SK-N-SH (cell line): Measurements from ENCODE around the gene GSC2. TPM values are rescaled to one million over a fixed set of nuclear protein-coding genes. Genes with fewer than 3 reads are reported as not detected.
A peak's percentile ranks its signal among the peaks of the same experiment; 100 is the strongest.

Source experiments
- CTCF ChIA-PET: fragments of 300-600, 350-600 bp; formaldehyde crosslinking; extraction: SDS; loops from one replicate; lab custom pipeline; 2021; lab: Yijun Ruan, JAX
- POLR2A ChIA-PET: fragments of 350-600 bp; sonication (Branson Sonifier 250); formaldehyde crosslinking; extraction: SDS; loops from one replicate; lab custom pipeline; 2020; ENCODE audit warnings: antibody characterized with exemption, inconsistent platforms; lab: Yijun Ruan, JAX
- DNase-seq: peaks from one replicate; pipeline ENCODE4 v3.0.0; 2012
- H2AFZ ChIP-seq: fragments of 200-600 bp; sonication (generic); 2 replicates; pipeline ENCODE4 v1.8.1; 2016; ENCODE audit warnings: antibody characterized with exemption, mild to moderate bottlenecking, low read depth
- H3F3A ChIP-seq: fragments of 200-600 bp; sonication (generic); replicated peaks from 2 replicates; pipeline ENCODE3; 2016; ENCODE audit warnings: antibody characterized with exemption, mild to moderate bottlenecking; ENCODE audit not compliant: insufficient read depth
- H3K27ac ChIP-seq, 2 experiments: fragments of 200-500 bp in 1 of 2; fragments of 200-600 bp in 1 of 2; sonication (Bioruptor generic) in 1 of 2; sonication (generic), shearing (Covaris generic) in 1 of 2; 2 replicates each; pipeline versions ENCODE4 v1.5.1 to v1.6.1; 2014 to 2016; ENCODE audit warnings: low read depth in 2 of 2, inconsistent platforms in 1 of 2, low read length in 1 of 2, mild to moderate bottlenecking in 1 of 2, mixed read lengths in 1 of 2
- H3K27me3 ChIP-seq: fragments of 200-600 bp; sonication (generic), shearing (Covaris generic); 2 replicates; pipeline ENCODE4 v1.6.1; 2016; ENCODE audit warnings: mixed run types; ENCODE audit not compliant: insufficient read depth
- H3K36me3 ChIP-seq, 2 experiments: fragments of 200-500 bp in 1 of 2; fragments of 200-600 bp in 1 of 2; sonication (Bioruptor generic) in 1 of 2; sonication (generic) in 1 of 2; replicated peaks in 1 of 2; 2 replicates each; pipeline versions ENCODE3 to v1.5.1; 2014 to 2016; ENCODE audit warnings: low read length in 1 of 2, mild to moderate bottlenecking in 1 of 2; ENCODE audit not compliant: insufficient read depth in 2 of 2, control insufficient read depth in 1 of 2
- H3K4me1 ChIP-seq, 2 experiments: fragments of 200-500 bp in 1 of 2; fragments of 200-600 bp in 1 of 2; sonication (Bioruptor generic) in 1 of 2; sonication (generic), shearing (Covaris generic) in 1 of 2; 2 replicates each; pipeline versions ENCODE4 v1.5.1 to v1.6.1; 2014 to 2016; ENCODE audit warnings: low read depth in 1 of 2, low read length in 1 of 2, mixed run types in 1 of 2; ENCODE audit not compliant: insufficient read depth in 2 of 2, control insufficient read depth in 1 of 2
- H3K4me2 ChIP-seq: fragments of 200-600 bp; sonication (generic), shearing (Covaris generic); 2 replicates; pipeline ENCODE4 v1.6.1; 2017; ENCODE audit warnings: mixed run types
- H3K4me3 ChIP-seq, 2 experiments: fragments of 200-500 bp in 1 of 2; fragments of 200-600 bp in 1 of 2; sonication (Bioruptor generic) in 1 of 2; sonication (generic), shearing (Covaris generic) in 1 of 2; 2 replicates each; pipeline versions ENCODE4 v1.5.1 to v1.8.1; 2014 to 2016; ENCODE audit warnings: low read depth in 2 of 2, inconsistent platforms in 1 of 2, low read length in 1 of 2, mild to moderate bottlenecking in 1 of 2, mixed read lengths in 1 of 2, moderate library complexity in 1 of 2
- H3K79me2 ChIP-seq: fragments of 200-600 bp; sonication (generic); 2 replicates; pipeline ENCODE4 v1.8.1; 2017; ENCODE audit warnings: mild to moderate bottlenecking; ENCODE audit not compliant: insufficient read depth
- H3K9ac ChIP-seq: fragments of 200-600 bp; sonication (generic); 2 replicates; pipeline ENCODE4 v1.6.1; 2017; ENCODE audit warnings: mixed run types
- H3K9me2 ChIP-seq: fragments of 200-600 bp; sonication (generic); 2 replicates; pipeline ENCODE4 v1.6.1; 2017; ENCODE audit warnings: mixed run types
- H3K9me3 ChIP-seq: fragments of 200-600 bp; sonication (generic); 2 replicates; pipeline ENCODE4 v1.6.1; 2017; ENCODE audit warnings: mixed run types, mild to moderate bottlenecking, moderate library complexity
- H4K20me1 ChIP-seq: fragments of 200-600 bp; sonication (generic); 2 replicates; pipeline ENCODE4 v1.6.1; 2017; ENCODE audit warnings: mild to moderate bottlenecking, mixed run types; ENCODE audit not compliant: insufficient read depth
- CHD2 ChIP-seq: fragments of 150-350 bp; IDR thresholded peaks from 2 replicates; pipeline ENCODE4 v1.6.1; 2018; ENCODE audit warnings: low read length; ENCODE audit not compliant: partially characterized antibody
- EP300 ChIP-seq, 2 experiments: IDR thresholded peaks; 2 replicates each; pipeline versions ENCODE4 v1.4.0 to v1.6.1; 2012; ENCODE audit warnings: borderline replicate concordance in 1 of 2, low read depth in 1 of 2, low read length in 1 of 2
- FOSL2 ChIP-seq: IDR thresholded peaks from 2 replicates; pipeline ENCODE4 v1.4.0; 2012; ENCODE audit warnings: low read depth, mild to moderate bottlenecking, moderate library complexity, borderline replicate concordance
- FOXM1 ChIP-seq: IDR thresholded peaks from 2 replicates; pipeline ENCODE4 v1.4.0; 2012; ENCODE audit warnings: low read depth, mild to moderate bottlenecking
- GABPA ChIP-seq: IDR thresholded peaks from 2 replicates; pipeline ENCODE4 v1.4.0; 2012; ENCODE audit warnings: low read depth, mild to moderate bottlenecking
- GATA2 ChIP-seq: sonication (generic); formaldehyde crosslinking; IDR thresholded peaks from 2 replicates; pipeline ENCODE4 v1.5.0; 2020; ENCODE audit warnings: mild to moderate bottlenecking, missing genetic modification reagents
- MXI1 ChIP-seq: IDR thresholded peaks from 2 replicates; pipeline ENCODE4 v1.6.1; 2012; ENCODE audit warnings: mild to moderate bottlenecking, low read depth, low read length, improper control_type of control experiment
- NRF1 ChIP-seq: IDR thresholded peaks from 2 replicates; pipeline ENCODE4 v1.6.1; 2012; ENCODE audit warnings: low read depth, mild to moderate bottlenecking, low read length
- POLR2AphosphoS5 ChIP-seq: IDR thresholded peaks from 2 replicates; pipeline ENCODE4 v1.6.1; 2012; ENCODE audit warnings: low read depth, low read length
- RAD21 ChIP-seq: IDR thresholded peaks from 2 replicates; pipeline ENCODE4 v1.6.1; 2012; ENCODE audit warnings: mild to moderate bottlenecking, low read length
- RXRA ChIP-seq: IDR thresholded peaks from 2 replicates; pipeline ENCODE4 v1.4.0; 2012; ENCODE audit warnings: low read depth, mild to moderate bottlenecking, borderline replicate concordance
- SIN3A ChIP-seq: IDR thresholded peaks from 2 replicates; pipeline ENCODE4 v1.6.1; 2012; ENCODE audit warnings: low read depth, mild to moderate bottlenecking, low read length, moderate library complexity, borderline replicate concordance
- TAF1 ChIP-seq: IDR thresholded peaks from 2 replicates; pipeline ENCODE4 v1.6.1; 2012; ENCODE audit warnings: low read depth, mild to moderate bottlenecking, low read length, moderate library complexity, borderline replicate concordance
- TEAD4 ChIP-seq: IDR thresholded peaks from 2 replicates; pipeline ENCODE4 v1.4.0; 2012; ENCODE audit warnings: mild to moderate bottlenecking, borderline replicate concordance; ENCODE audit not compliant: insufficient read depth
- YY1 ChIP-seq: IDR thresholded peaks from 2 replicates; pipeline ENCODE4 v1.4.0; 2012; ENCODE audit warnings: low read depth, mild to moderate bottlenecking
- WGBS: methylation state at CpG from one replicate; pipeline ENCODE4 v1.1.6; 2017; ENCODE audit warnings: low lambda C conversion rate; 5-methylcytosine and 5-hydroxymethylcytosine counted together
- polyA plus RNA-seq, 3 experiments: library from polyadenylated mRNA; depleted of rRNA; stranded (reverse); fragments of >200 nt; gene quantifications; 2 replicates each; pipeline ENCODE4 v1.2.3, GENCODE V29; 2012
- TF ChIP-seq, protein P1 (sequence below): IDR thresholded peaks from 2 replicates; pipeline ENCODE4 v1.4.0; 2012; ENCODE audit warnings: low read depth, borderline replicate concordance
- TF ChIP-seq, protein P2 (sequence below): fragments of 150-350 bp; IDR thresholded peaks from 2 replicates; pipeline ENCODE4 v1.6.1; 2016; ENCODE audit warnings: mild to moderate bottlenecking, low read depth, low read length
- TF ChIP-seq, protein P3 (sequence below): IDR thresholded peaks from 2 replicates; pipeline ENCODE4 v1.4.0; 2012; ENCODE audit warnings: low read depth
- TF ChIP-seq, protein P4 (sequence below): fragments of 150-350 bp; IDR thresholded peaks from 2 replicates; pipeline ENCODE4 v1.6.1; 2017; ENCODE audit warnings: antibody characterized with exemption, low read length, low read depth, borderline replicate concordance
- TF ChIP-seq, protein P5 (sequence below): IDR thresholded peaks from 2 replicates; pipeline ENCODE4 v1.6.1; 2012; ENCODE audit warnings: mild to moderate bottlenecking, low read depth, low read length, moderate library complexity

The GSC2 gene
- polyA plus RNA-seq, 1 of the 3 experiments (the other 2 are of a cell fraction) = not detected

DNA sequence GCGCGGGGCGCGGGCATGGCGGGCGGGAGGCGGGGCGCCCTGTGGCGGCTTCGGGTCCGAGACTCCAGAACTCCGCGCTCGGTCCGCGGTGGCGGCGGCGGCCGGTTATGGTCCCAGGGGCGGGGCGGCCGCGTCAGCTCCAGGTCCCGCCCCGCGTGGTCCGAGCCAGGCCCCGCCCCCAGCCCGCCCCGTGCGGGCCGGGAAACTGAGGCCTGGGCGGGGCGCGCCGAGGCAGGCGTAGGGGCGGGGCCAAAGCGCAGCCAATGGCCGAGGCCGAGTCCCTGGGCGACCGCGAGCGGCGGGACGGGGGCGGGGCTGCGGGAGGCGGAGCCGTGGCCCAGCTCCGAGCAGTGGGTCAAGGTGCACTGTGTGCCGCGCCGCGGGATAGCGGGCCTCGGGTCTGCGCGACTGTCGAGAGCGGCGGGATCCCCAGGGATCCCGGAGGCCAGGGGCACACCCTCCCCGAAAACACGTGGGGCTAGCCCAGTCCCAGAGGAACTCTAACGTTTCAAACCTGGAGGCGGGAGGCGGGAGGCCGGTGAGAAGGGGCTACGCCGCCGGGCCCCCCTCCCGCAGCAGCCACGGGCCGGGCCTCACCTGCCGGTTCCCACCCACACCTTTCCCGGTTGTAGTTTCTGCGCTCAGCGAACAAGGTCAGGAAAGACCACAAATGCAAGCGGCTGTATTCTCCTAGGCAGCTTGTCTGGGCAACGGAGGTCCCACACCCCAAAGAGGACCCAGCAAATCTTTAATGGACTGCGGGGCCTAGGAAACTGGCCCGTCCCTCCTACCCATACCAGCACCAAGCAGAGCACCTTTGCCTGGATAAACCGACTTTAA lies 28.8 kb upstream of the GSC2 start, which contains the start of gene SLC25A1:
TSS of gene SLC25A1 (minus strand) at position 80 of the 840 bp plus-strand sequence. CDS start at position 17, 63 bp downstream.
- Histone ChIP-seq H3K4me3 (peak within 1 kb of the TSS; percentile 80 to 84), H3F3A (peaks cover 4% of the 10 kb centered on the region), H3K79me2 (peaks cover 35% of the 10 kb centered on the region), H3K9ac (peak within 1 kb of the TSS; percentile 80), H3K9me3 (no peaks in the 10 kb centered on the region), H3K36me3 (peaks cover 0 to 9% of the 10 kb centered on the region in 2 experiments), H4K20me1 (peaks cover 10% of the 10 kb centered on the region; the same call in 1 of the 2 replicates), H3K9me2 (no peaks in the 10 kb centered on the region), H2AFZ (peak within 1 kb of the TSS; percentile 78), H3K27me3 (no peaks in the 10 kb centered on the region), H3K4me2 (peak within 1 kb of the TSS; percentile 99), H3K27ac (peak within 1 kb of the TSS; percentile 37 to 89; a peak in 3 of 4 replicates), H3K4me1 (peaks cover 16 to 44% of the 10 kb centered on the region in 2 experiments; a peak in 3 of 4 replicates)
- TF ChIP-seq FOSL2 (no peak), NRF1 (0 out of 2 replicates have a peak, but pooled peaks have one; percentile 5), GABPA (no peak), MXI1 (peak; percentile 51; the same call in 1 of the 2 replicates), EP300 (IDR thresholded peaks at IDR 0.05; ENCODE audit: borderline replicate concordance in 1 of 2, low read depth in 1 of 2, low read length in 1 of 2) (no peak), TEAD4 (no peak), RXRA (no peak), FOXM1 (no peak), GATA2 (CRISPR knock-in tag) (no peak), YY1 (no peak), RAD21 (no peak), SIN3A (no peak; the same call in 1 of the 2 replicates), CHD2 (peak; percentile 25), TAF1 (0 out of 2 replicates have a peak, but pooled peaks have one; percentile 12), POLR2AphosphoS5 (peak; percentile 20; the same call in 1 of the 2 replicates)
- TF ChIP-seq, protein P1, sequence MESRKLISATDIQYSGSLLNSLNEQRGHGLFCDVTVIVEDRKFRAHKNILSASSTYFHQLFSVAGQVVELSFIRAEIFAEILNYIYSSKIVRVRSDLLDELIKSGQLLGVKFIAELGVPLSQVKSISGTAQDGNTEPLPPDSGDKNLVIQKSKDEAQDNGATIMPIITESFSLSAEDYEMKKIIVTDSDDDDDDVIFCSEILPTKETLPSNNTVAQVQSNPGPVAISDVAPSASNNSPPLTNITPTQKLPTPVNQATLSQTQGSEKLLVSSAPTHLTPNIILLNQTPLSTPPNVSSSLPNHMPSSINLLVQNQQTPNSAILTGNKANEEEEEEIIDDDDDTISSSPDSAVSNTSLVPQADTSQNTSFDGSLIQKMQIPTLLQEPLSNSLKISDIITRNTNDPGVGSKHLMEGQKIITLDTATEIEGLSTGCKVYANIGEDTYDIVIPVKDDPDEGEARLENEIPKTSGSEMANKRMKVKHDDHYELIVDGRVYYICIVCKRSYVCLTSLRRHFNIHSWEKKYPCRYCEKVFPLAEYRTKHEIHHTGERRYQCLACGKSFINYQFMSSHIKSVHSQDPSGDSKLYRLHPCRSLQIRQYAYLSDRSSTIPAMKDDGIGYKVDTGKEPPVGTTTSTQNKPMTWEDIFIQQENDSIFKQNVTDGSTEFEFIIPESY = no peak
- TF ChIP-seq, protein P2, sequence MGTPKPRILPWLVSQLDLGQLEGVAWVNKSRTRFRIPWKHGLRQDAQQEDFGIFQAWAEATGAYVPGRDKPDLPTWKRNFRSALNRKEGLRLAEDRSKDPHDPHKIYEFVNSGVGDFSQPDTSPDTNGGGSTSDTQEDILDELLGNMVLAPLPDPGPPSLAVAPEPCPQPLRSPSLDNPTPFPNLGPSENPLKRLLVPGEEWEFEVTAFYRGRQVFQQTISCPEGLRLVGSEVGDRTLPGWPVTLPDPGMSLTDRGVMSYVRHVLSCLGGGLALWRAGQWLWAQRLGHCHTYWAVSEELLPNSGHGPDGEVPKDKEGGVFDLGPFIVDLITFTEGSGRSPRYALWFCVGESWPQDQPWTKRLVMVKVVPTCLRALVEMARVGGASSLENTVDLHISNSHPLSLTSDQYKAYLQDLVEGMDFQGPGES = no peak
- TF ChIP-seq, protein P3, sequence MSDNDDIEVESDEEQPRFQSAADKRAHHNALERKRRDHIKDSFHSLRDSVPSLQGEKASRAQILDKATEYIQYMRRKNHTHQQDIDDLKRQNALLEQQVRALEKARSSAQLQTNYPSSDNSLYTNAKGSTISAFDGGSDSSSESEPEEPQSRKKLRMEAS = 0 out of 2 replicates have a peak, but pooled peaks have one; percentile 34
- TF ChIP-seq, protein P4, sequence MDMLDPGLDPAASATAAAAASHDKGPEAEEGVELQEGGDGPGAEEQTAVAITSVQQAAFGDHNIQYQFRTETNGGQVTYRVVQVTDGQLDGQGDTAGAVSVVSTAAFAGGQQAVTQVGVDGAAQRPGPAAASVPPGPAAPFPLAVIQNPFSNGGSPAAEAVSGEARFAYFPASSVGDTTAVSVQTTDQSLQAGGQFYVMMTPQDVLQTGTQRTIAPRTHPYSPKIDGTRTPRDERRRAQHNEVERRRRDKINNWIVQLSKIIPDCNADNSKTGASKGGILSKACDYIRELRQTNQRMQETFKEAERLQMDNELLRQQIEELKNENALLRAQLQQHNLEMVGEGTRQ = no peak
- TF ChIP-seq, protein P5, sequence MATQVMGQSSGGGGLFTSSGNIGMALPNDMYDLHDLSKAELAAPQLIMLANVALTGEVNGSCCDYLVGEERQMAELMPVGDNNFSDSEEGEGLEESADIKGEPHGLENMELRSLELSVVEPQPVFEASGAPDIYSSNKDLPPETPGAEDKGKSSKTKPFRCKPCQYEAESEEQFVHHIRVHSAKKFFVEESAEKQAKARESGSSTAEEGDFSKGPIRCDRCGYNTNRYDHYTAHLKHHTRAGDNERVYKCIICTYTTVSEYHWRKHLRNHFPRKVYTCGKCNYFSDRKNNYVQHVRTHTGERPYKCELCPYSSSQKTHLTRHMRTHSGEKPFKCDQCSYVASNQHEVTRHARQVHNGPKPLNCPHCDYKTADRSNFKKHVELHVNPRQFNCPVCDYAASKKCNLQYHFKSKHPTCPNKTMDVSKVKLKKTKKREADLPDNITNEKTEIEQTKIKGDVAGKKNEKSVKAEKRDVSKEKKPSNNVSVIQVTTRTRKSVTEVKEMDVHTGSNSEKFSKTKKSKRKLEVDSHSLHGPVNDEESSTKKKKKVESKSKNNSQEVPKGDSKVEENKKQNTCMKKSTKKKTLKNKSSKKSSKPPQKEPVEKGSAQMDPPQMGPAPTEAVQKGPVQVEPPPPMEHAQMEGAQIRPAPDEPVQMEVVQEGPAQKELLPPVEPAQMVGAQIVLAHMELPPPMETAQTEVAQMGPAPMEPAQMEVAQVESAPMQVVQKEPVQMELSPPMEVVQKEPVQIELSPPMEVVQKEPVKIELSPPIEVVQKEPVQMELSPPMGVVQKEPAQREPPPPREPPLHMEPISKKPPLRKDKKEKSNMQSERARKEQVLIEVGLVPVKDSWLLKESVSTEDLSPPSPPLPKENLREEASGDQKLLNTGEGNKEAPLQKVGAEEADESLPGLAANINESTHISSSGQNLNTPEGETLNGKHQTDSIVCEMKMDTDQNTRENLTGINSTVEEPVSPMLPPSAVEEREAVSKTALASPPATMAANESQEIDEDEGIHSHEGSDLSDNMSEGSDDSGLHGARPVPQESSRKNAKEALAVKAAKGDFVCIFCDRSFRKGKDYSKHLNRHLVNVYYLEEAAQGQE = no peak
- 3% methylated on average over 8 of the region's 86 CpGs for WGBS
- peak; percentile 97 for DNase-seq
- POLR2A ChIA-PET = interaction anchor here (1.0 to 2.2 kb wide), 6 partner anchors 16 to 253 kb away, joined by 3 to 7 read pairs (median 4); partner anchors contain the start of genes CLTCL1, ESS2, HIRA and MRPL40
- CTCF ChIA-PET = interaction anchor here (0.7 to 3.0 kb wide), 36 partner anchors 12 to 460 kb away, joined by 3 to 28 read pairs (median 4); partner anchors contain the start of genes C22orf39, CDC45, CLTCL1 and HIRA
